Calu3 (cell line): Measurements from ENCODE around the gene GLIS1. TPM values are rescaled to one million over a fixed set of nuclear protein-coding genes. Genes with fewer than 3 reads are reported as not detected.

Experiments used
- BruUV-seq: library from RNA; stranded (reverse); fragments of 400-500 nt; replicated peaks from 2 replicates; lab custom pipeline; 2021; lab: Mats Ljungman, UMichigan
- CTCF ChIA-PET: fragments of 300-600 bp; sonication (Branson Sonifier 250); formaldehyde crosslinking; loops from one replicate; lab custom pipeline; 2022; ENCODE audit warnings: antibody characterized with exemption; lab: Charles Lee
- DNase-seq: peaks from one replicate; pipeline ENCODE4 v3.0.0; 2022
- H3K27ac Mint-ChIP-seq: one replicate; pipeline ENCODE4 v1.8.0; 2022; ENCODE audit warnings: mixed read lengths; ENCODE audit not compliant: unreplicated experiment
- H3K27me3 Mint-ChIP-seq: one replicate; pipeline ENCODE4 v1.8.0; 2022; ENCODE audit warnings: mixed read lengths; ENCODE audit not compliant: unreplicated experiment
- H3K36me3 Mint-ChIP-seq: one replicate; pipeline ENCODE4 v1.8.0; 2022; ENCODE audit warnings: mild to moderate bottlenecking, moderate library complexity, mixed read lengths; ENCODE audit not compliant: insufficient read depth, unreplicated experiment
- H3K4me1 Mint-ChIP-seq: one replicate; pipeline ENCODE4 v1.8.0; 2022; ENCODE audit warnings: mild to moderate bottlenecking, low read depth, mixed read lengths; ENCODE audit not compliant: unreplicated experiment
- H3K4me3 Mint-ChIP-seq: one replicate; pipeline ENCODE4 v1.8.0; 2022; ENCODE audit warnings: mild to moderate bottlenecking, low read depth, moderate library complexity, mixed read lengths; ENCODE audit not compliant: unreplicated experiment
- H3K9me3 Mint-ChIP-seq: one replicate; pipeline ENCODE4 v1.8.0; 2022; ENCODE audit warnings: low read depth, mixed read lengths; ENCODE audit not compliant: unreplicated experiment
- CTCF ChIP-seq: fragments of 200-600 bp; IDR thresholded peaks from one replicate; pipeline ENCODE4 v1.8.0; 2022; ENCODE audit warnings: antibody characterized with exemption; ENCODE audit not compliant: unreplicated experiment
- intact Hi-C: fragments of 100-400 bp; cut with micrococcal nuclease; formaldehyde crosslinking; loops from one replicate; pipeline ENCODE4 v1.10.0; 2022; ENCODE audit not compliant: unreplicated experiment
- total RNA-seq: library from RNA; stranded (reverse); gene quantifications from 2 replicates; pipeline ENCODE4 v1.2.3, GENCODE V29; 2022

Gene GLIS1
- total RNA-seq, 1 experiment from 2014 or later = not detected

GRCh38 chr1:53712276-53712675 lies 26.7 kb downstream of the GLIS1 start:
- H3K4me1 Mint-ChIP-seq = no peaks in the 10 kb centered on the region
- DNase-seq = no peak
- no peaks in the 10 kb centered on the region for H3K36me3 Mint-ChIP-seq
- H3K27ac Mint-ChIP-seq = no peak overlapping the region
- no TSS peak for BruUV-seq
- peaks cover 3% of the 10 kb centered on the region for H3K9me3 Mint-ChIP-seq
- intact Hi-C loops = no loop called here
- H3K4me3 Mint-ChIP-seq = no peak overlapping the region
- CTCF ChIA-PET = no interaction called here
- peaks cover 63% of the 10 kb centered on the region for H3K27me3 Mint-ChIP-seq
- TF ChIP-seq CTCF = no peak

GRCh38 chr1:53710584-53710983 lies 28.4 kb downstream of the GLIS1 start:
- intact Hi-C loops = no loop called here
- H3K27me3 Mint-ChIP-seq = peaks cover 79% of the 10 kb centered on the region

GRCh38 chr1:53708687-53709086 lies 30.3 kb downstream of the GLIS1 start:
- Mint-ChIP-seq H3K4me3 (no peak overlapping the region), H3K9me3 (peaks cover 3% of the 10 kb centered on the region), H3K36me3 (no peaks in the 10 kb centered on the region), H3K27ac (no peak overlapping the region), H3K4me1 (no peaks in the 10 kb centered on the region), H3K27me3 (peaks cover 93% of the 10 kb centered on the region)
- no TSS peak for BruUV-seq
- no peak for DNase-seq
- intact Hi-C loops = no loop called here
- no peak for TF ChIP-seq CTCF
- CTCF ChIA-PET = no interaction called here

More at GRCh38 chr1:53710584-53710983, 28.4 kb downstream of the GLIS1 start:
- BruUV-seq = no TSS peak
- TF ChIP-seq CTCF = no peak
- no peak overlapping the region for H3K4me3 Mint-ChIP-seq
- no peak for DNase-seq
- no peak overlapping the region for H3K27ac Mint-ChIP-seq
- H3K9me3 Mint-ChIP-seq = peaks cover 3% of the 10 kb centered on the region
- H3K36me3 Mint-ChIP-seq = no peaks in the 10 kb centered on the region
- CTCF ChIA-PET = interaction anchor here (1.1 kb wide), 1 partner anchor 222 kb away, joined by 3 read pairs; no protein-coding TSS in a partner anchor
- no peaks in the 10 kb centered on the region for H3K4me1 Mint-ChIP-seq

- CTCF ChIA-PET = no interaction called here
- no peak for TF ChIP-seq CTCF
- Mint-ChIP-seq H3K36me3 (no peaks in the 10 kb centered on the region), H3K4me3 (no peak overlapping the region), H3K4me1 (no peaks in the 10 kb centered on the region), H3K27ac (no peak overlapping the region), H3K9me3 (no peaks in the 10 kb centered on the region), H3K27me3 (peaks cover 93% of the 10 kb centered on the region)
- intact Hi-C loops = no loop called here
- no TSS peak for BruUV-seq
- DNase-seq = no peak
These were observed 32.6 kb downstream of the GLIS1 start for GRCh38 chr1:53706356-53706755.
